RWPE1 (cell line): ENCODE measurements around the gene NR0B1.

Experiments
- CTCF ChIA-PET: fragments of 350-600 bp; sonication (Branson Sonifier 250); formaldehyde crosslinking; extraction: SDS; loops from one replicate; lab custom pipeline; 2021; lab: Yijun Ruan, JAX
- POLR2A ChIA-PET: fragments of 400-600 bp; formaldehyde crosslinking; extraction: SDS; loops from one replicate; lab custom pipeline; 2020; ENCODE audit warnings: antibody characterized with exemption; ENCODE audit not compliant: low non-redundant PET; lab: Yijun Ruan, JAX
- DNase-seq: peaks from one replicate; pipeline ENCODE4 v3.0.0; 2012; ENCODE audit warnings: low spot score
- H3K27ac ChIP-seq: fragments of 450-650 bp; 2 replicates; pipeline ENCODE4 v1.5.1; 2017
- TF ChIP-seq, protein P1 (sequence below): fragments of 450-650 bp; conservative IDR thresholded peaks from 2 replicates; pipeline ENCODE4 v1.5.1; 2017; ENCODE audit warnings: low read depth, mild to moderate bottlenecking

The NR0B1 gene

GRCh38 chrX:30309139-30309571, at the start of gene NR0B1:
TSS of gene NR0B1 (minus strand) at chrX:30309390. CDS start at chrX:30309363, 27 bp downstream.
- no peak within 1 kb of the TSS for H3K27ac ChIP-seq
- CTCF ChIA-PET, result no interaction called here
- POLR2A ChIA-PET, result no interaction called here

DNA sequence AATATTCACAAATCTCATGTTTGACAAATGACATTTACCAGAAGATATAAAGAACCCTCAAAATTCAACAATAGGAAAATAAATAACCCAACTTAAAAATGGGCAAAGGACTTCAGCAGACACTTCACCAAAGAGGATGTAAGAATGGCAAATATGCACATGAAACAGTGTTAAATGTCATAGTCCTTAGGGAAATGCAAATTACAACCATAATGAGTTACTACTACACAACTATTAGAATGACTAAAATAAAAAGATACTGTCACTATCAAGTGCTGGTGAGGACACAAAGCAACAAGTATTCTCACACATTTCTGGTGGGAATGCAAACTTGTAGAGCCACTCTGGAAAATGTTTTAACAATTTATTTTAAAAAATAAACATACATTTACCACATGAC, 40.8 kb upstream of the NR0B1 start:
- H3K27ac ChIP-seq, result no peak overlapping the region
- ChIA-PET CTCF (no interaction called here), POLR2A (no interaction called here)
- no peak for DNase-seq
- TF ChIP-seq, protein P1, sequence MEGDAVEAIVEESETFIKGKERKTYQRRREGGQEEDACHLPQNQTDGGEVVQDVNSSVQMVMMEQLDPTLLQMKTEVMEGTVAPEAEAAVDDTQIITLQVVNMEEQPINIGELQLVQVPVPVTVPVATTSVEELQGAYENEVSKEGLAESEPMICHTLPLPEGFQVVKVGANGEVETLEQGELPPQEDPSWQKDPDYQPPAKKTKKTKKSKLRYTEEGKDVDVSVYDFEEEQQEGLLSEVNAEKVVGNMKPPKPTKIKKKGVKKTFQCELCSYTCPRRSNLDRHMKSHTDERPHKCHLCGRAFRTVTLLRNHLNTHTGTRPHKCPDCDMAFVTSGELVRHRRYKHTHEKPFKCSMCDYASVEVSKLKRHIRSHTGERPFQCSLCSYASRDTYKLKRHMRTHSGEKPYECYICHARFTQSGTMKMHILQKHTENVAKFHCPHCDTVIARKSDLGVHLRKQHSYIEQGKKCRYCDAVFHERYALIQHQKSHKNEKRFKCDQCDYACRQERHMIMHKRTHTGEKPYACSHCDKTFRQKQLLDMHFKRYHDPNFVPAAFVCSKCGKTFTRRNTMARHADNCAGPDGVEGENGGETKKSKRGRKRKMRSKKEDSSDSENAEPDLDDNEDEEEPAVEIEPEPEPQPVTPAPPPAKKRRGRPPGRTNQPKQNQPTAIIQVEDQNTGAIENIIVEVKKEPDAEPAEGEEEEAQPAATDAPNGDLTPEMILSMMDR, result no peak

More at GRCh38 chrX:30309139-30309571, at the start of gene NR0B1:
- TF ChIP-seq, protein P1, result no peak
- no peak for DNase-seq

DNA sequence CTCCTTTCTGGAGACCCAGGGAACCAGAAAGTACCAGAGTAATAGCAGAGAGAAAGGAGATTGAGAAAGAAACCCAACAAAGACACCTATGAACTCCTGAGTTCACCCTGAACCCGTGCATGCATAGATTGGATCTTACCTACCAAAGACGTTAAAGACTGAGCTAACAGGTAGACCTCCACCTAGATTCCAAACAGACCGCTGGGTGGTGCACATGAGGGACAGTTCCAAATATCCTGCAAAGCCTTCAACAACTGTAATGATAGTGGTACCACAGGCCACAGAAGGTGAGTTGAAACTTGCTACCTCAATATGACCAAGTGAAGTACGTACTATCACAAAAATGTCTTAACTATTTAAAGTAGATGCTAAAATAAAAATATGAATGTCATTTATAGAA, 34.0 kb upstream of the NR0B1 start:
- DNase-seq, result no peak
- TF ChIP-seq, protein P1, result no peak
- no peak overlapping the region for H3K27ac ChIP-seq
- POLR2A ChIA-PET, result no interaction called here
- CTCF ChIA-PET, result no interaction called here

GRCh38 chrX:30340753-30341152, 31.6 kb upstream of the NR0B1 start:
- ChIA-PET CTCF (no interaction called here), POLR2A (no interaction called here)
- no peak overlapping the region for H3K27ac ChIP-seq
- TF ChIP-seq, protein P1, result no peak
- no peak for DNase-seq

GRCh38 chrX:30327762-30328161, 18.6 kb upstream of the NR0B1 start:
- DNase-seq, result no peak
- H3K27ac ChIP-seq, result no peak overlapping the region
- CTCF ChIA-PET, result interaction anchor here (0.6 kb wide), 1 partner anchor 82 kb away, joined by 3 read pairs; no protein-coding TSS in a partner anchor
- POLR2A ChIA-PET, result no interaction called here
- TF ChIP-seq, protein P1, result no peak

DNA sequence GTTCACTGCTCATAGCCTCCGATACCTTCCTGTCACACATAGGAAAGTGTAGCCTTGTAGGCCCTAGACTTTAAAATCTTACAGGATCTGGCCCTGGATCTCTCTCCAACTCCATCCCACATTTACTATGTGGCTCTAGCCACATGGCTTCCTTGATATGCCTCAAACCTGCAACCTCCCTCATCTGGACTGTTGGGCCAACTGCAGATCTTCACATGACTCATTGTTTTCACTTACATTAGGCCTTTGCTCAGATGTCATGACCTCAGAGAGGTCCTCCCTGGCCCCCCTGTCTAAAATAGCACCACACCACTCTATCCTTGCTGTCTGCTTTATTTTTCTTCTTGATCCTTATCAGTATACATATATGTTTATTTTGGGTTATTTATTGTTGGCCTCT, 8.1 kb upstream of the NR0B1 start:
- TF ChIP-seq, protein P1, result no peak
- no peak overlapping the region for H3K27ac ChIP-seq
- ChIA-PET CTCF (no interaction called here), POLR2A (no interaction called here)
- DNase-seq, result no peak
